GM12865 (cell line): ENCODE measurements around the gene MYCBP2.
"Not testable (repeated sequence)": the region's sequence is repeated elsewhere in the genome, so short reads cannot be mapped to it uniquely, and the experiment has no call there.

Experiments used
- DNase-seq: peaks from one replicate; pipeline ENCODE4 v3.0.0; 2010; ENCODE audit warnings: low read depth
- H3K4me3 ChIP-seq: 2 replicates; pipeline ENCODE4 v1.5.1; 2011; ENCODE audit warnings: mild to moderate bottlenecking, low read depth, low read length, control low read depth
- CTCF ChIP-seq: IDR thresholded peaks from 2 replicates; pipeline ENCODE4 v1.5.1; 2011; ENCODE audit warnings: low read length, control low read depth, low read depth, inconsistent platforms; ENCODE audit not compliant: insufficient read depth; ENCODE audit errors: missing control alignments

The MYCBP2 gene

GRCh38 chr13:77300176-77301037 lies 26.5 kb downstream of the MYCBP2 start:
- peak; percentile 41 for DNase-seq
- peak overlapping the region; percentile 50 for H3K4me3 ChIP-seq
- TF ChIP-seq CTCF, result no peak

- peak overlapping the region; percentile 50; the same call in 1 of the 2 replicates for H3K4me3 ChIP-seq
- no peak for DNase-seq
- TF ChIP-seq CTCF, result no peak
These were observed 27.3 kb downstream of the MYCBP2 start for GRCh38 chr13:77299587-77299986.

- no peak for TF ChIP-seq CTCF
- DNase-seq, result peak; percentile 30
- peak overlapping the region; percentile 52 for H3K4me3 ChIP-seq
These were observed 28.5 kb downstream of the MYCBP2 start for GRCh38 chr13:77298426-77298825.

- H3K4me3 ChIP-seq, result no peak overlapping the region
- peak; percentile 38 for DNase-seq
- no peak for TF ChIP-seq CTCF
These were observed 35.1 kb downstream of the MYCBP2 start for GRCh38 chr13:77291774-77292173.

GRCh38 chr13:77290342-77290741 lies 36.6 kb downstream of the MYCBP2 start:
- DNase-seq, result no peak
- H3K4me3 ChIP-seq, result no peak overlapping the region
- TF ChIP-seq CTCF, result no peak

GRCh38 chr13:77289851-77290250 lies 37.0 kb downstream of the MYCBP2 start:
- no peak for TF ChIP-seq CTCF
- no peak for DNase-seq
- H3K4me3 ChIP-seq, result no peak overlapping the region

- DNase-seq, result not testable (repeated sequence)
These were observed 41.3 kb downstream of the MYCBP2 start for GRCh38 chr13:77285632-77286031.

More at GRCh38 chr13:77285632-77286031, 41.3 kb downstream of the MYCBP2 start:
- not testable (repeated sequence) for H3K4me3 ChIP-seq
